ENCODE results near the gene DPM1. TPM values are rescaled to one million over a fixed set of nuclear protein-coding genes. Genes with fewer than 3 reads are reported as not detected.

The DPM1 gene
- total and polyA plus RNA-seq, 2 donors from 2014 or later = 32.4 to 53.2 TPM

GRCh38 chr20:51004305-51004727 lies 46.0 kb upstream of the DPM1 start:
- no peak for FAIRE-seq
- H3K4me1 ChIP-seq (ENCODE audit: control insufficient read depth in 2 of 3, insufficient read depth in 2 of 3, low read depth in 1 of 3, low read length in 3 of 3) = no peaks in the 10 kb centered on the region
- DNase-seq = no peak
- H3K27me3 ChIP-seq (ENCODE audit: control insufficient read depth, insufficient read depth, low read length) = no peaks in the 10 kb centered on the region
- H3K27ac ChIP-seq (ENCODE audit: low read depth in 2 of 2, low read length in 2 of 2) = no peak overlapping the region
- H3K4me3 ChIP-seq (ENCODE audit: low read length in 3 of 3) = no peak overlapping the region
- intact Hi-C loops (cut with DNase I) = no loop called here
- no peak for TF ChIP-seq CTCF (IDR thresholded peaks at IDR 0.05; ENCODE audit: borderline replicate concordance, extremely low read depth, insufficient read depth)
- no peaks in the 10 kb centered on the region for H3K9me3 ChIP-seq (ENCODE audit: control insufficient read depth in 2 of 3, insufficient read depth in 1 of 3, low read length in 3 of 3)
- H3K36me3 ChIP-seq (ENCODE audit: control insufficient read depth in 2 of 3, insufficient read depth in 3 of 3, low read length in 3 of 3) = no peaks in the 10 kb centered on the region
- no peak overlapping the region for H3K9ac ChIP-seq (ENCODE audit: low read length in 3 of 3)

- H3K9ac ChIP-seq (ENCODE audit: low read length in 3 of 3) = no peak overlapping the region
- intact Hi-C loops (cut with DNase I) = no loop called here
- FAIRE-seq (no peak), DNase-seq (peak in 4 of 5 donors; percentile 78 to 87 (median 86))
- H3K27ac ChIP-seq (ENCODE audit: low read depth in 2 of 2, low read length in 2 of 2) = no peak overlapping the region
- no peaks in the 10 kb centered on the region for H3K4me1 ChIP-seq (ENCODE audit: control insufficient read depth in 2 of 3, insufficient read depth in 2 of 3, low read depth in 1 of 3, low read length in 3 of 3)
- H3K9me3 ChIP-seq (ENCODE audit: control insufficient read depth in 2 of 3, insufficient read depth in 1 of 3, low read length in 3 of 3) = no peaks in the 10 kb centered on the region
- no peaks in the 10 kb centered on the region for H3K36me3 ChIP-seq (ENCODE audit: control insufficient read depth in 2 of 3, insufficient read depth in 3 of 3, low read length in 3 of 3)
- no peaks in the 10 kb centered on the region for H3K27me3 ChIP-seq (ENCODE audit: control insufficient read depth, insufficient read depth, low read length)
- no peak overlapping the region for H3K4me3 ChIP-seq (ENCODE audit: low read length in 3 of 3)
- no peak for TF ChIP-seq CTCF (IDR thresholded peaks at IDR 0.05; ENCODE audit: borderline replicate concordance, extremely low read depth, insufficient read depth)
Observed at GRCh38 chr20:51003753-51004152, 45.4 kb upstream of the DPM1 start.

GRCh38 chr20:51002633-51003032 lies 44.3 kb upstream of the DPM1 start:
- no peaks in the 10 kb centered on the region for H3K4me1 ChIP-seq (ENCODE audit: control insufficient read depth in 2 of 3, insufficient read depth in 2 of 3, low read depth in 1 of 3, low read length in 3 of 3)
- H3K27ac ChIP-seq (ENCODE audit: low read depth in 2 of 2, low read length in 2 of 2) = no peak overlapping the region
- FAIRE-seq (no peak), DNase-seq (no peak)
- H3K9ac ChIP-seq (ENCODE audit: low read length in 3 of 3) = no peak overlapping the region
- TF ChIP-seq CTCF (IDR thresholded peaks at IDR 0.05; ENCODE audit: borderline replicate concordance, extremely low read depth, insufficient read depth) = no peak
- H3K4me3 ChIP-seq (ENCODE audit: low read length in 3 of 3) = no peak overlapping the region
- H3K36me3 ChIP-seq (ENCODE audit: control insufficient read depth in 2 of 3, insufficient read depth in 3 of 3, low read length in 3 of 3) = no peaks in the 10 kb centered on the region
- no peaks in the 10 kb centered on the region for H3K9me3 ChIP-seq (ENCODE audit: control insufficient read depth in 2 of 3, insufficient read depth in 1 of 3, low read length in 3 of 3)
- H3K27me3 ChIP-seq (ENCODE audit: control insufficient read depth, insufficient read depth, low read length) = no peaks in the 10 kb centered on the region
- intact Hi-C loops (cut with DNase I) = no loop called here

Measured in kidney (tissue), 14 donors.